ENCODE data around the gene PPP1R15A. TPM values are rescaled to one million over a fixed set of nuclear protein-coding genes. Genes with fewer than 3 reads are reported as not detected.
"Not testable (repeated sequence)": the region's sequence is repeated elsewhere in the genome, so short reads cannot be mapped to it uniquely, and the experiment has no call there.

Gene PPP1R15A
- total RNA-seq, 4 donors from 2014 or later: 135 to 191 (median 144) TPM

DNA sequence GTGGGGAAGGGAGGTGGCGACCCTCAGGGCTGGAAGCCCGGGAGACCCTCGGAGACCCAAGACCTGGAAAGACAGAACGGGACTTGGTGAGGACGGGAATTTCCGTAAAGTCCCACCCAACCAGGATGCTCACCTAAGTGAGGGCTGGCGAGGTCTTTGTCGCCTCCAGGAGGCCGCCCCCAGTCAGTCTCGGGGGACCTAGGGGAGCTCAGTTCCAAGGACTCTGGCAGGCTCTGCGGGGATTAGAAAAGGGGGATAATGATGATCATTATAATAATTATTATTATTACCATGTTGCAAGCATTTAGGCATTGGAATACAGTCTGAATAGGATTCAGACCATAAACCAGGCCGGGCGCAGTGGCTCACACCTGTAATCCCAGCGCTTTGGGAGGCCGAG, 26.8 kb upstream of the PPP1R15A start:
- Histone ChIP-seq H3K9me3 (no peaks in the 10 kb centered on the region), H3K27ac (no peak overlapping the region), H3K4me1 (no peaks in the 10 kb centered on the region), H3K4me3 (no peak overlapping the region), H3K27me3 (no peaks in the 10 kb centered on the region), H3K36me3 (peaks cover 18% of the 10 kb centered on the region)
- 97% methylated on average over 15 of the region's 15 CpGs for WGBS
- TF ChIP-seq POLR2A (IDR thresholded peaks at IDR 0.05) (no peak), POLR2AphosphoS5 (IDR thresholded peaks at IDR 0.05) (no peak), EP300 (IDR thresholded peaks at IDR 0.05) (no peak)
- TF ChIP-seq, protein P1, sequence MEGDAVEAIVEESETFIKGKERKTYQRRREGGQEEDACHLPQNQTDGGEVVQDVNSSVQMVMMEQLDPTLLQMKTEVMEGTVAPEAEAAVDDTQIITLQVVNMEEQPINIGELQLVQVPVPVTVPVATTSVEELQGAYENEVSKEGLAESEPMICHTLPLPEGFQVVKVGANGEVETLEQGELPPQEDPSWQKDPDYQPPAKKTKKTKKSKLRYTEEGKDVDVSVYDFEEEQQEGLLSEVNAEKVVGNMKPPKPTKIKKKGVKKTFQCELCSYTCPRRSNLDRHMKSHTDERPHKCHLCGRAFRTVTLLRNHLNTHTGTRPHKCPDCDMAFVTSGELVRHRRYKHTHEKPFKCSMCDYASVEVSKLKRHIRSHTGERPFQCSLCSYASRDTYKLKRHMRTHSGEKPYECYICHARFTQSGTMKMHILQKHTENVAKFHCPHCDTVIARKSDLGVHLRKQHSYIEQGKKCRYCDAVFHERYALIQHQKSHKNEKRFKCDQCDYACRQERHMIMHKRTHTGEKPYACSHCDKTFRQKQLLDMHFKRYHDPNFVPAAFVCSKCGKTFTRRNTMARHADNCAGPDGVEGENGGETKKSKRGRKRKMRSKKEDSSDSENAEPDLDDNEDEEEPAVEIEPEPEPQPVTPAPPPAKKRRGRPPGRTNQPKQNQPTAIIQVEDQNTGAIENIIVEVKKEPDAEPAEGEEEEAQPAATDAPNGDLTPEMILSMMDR (IDR thresholded peaks at IDR 0.05): no peak
- no peak for DNase-seq (ENCODE audit: low spot score in 2 of 2)

DNA sequence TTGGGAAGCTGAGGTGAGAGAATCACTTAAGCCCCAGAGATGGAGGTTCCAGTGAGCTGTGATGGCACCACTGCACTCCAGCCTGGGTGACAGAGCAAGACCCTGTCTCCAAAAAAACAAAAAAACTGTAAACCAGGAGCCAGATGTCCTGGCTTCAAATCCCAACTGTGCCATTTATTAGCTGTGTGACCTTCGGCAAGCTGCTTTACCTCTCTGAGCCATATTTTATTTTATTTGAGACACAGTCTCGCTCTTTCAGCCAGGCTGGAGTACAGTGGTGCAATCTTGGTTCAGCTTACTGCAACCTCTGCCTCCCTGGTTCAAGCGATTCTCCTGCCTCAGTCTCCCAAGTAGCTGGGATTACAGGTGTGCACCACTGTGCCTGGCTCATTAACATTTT, 25.6 kb upstream of the PPP1R15A start:
- peaks cover 18% of the 10 kb centered on the region for H3K36me3 ChIP-seq
- not testable (repeated sequence) for H3K4me1 ChIP-seq; H3K27ac ChIP-seq; DNase-seq (ENCODE audit: low spot score in 2 of 2); H3K27me3 ChIP-seq; H3K4me3 ChIP-seq; H3K9me3 ChIP-seq
- WGBS: 97% methylated on average over 3 of the region's 3 CpGs

DNA sequence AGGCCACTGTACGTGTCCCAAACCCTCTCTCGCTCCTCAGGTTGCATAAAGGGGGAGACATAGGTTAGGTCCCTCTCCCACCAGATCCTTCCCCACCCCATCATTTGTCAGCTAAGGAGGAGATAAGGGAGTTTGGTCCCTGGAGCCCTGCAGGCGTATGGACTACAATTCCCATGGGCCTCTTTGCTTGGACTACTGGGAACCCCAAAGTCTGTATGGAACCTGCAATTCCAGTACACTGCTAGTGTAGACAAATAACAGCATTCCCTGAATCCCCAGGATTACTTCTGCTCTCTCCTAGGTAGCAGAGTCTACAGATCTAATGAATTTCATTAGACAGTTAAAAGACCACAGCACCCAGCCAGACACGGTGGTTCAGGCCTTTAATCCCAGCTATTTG, 19.9 kb upstream of the PPP1R15A start:
- peaks cover 6% of the 10 kb centered on the region for H3K36me3 ChIP-seq
- no peaks in the 10 kb centered on the region for H3K27me3 ChIP-seq
- no peak overlapping the region for H3K4me3 ChIP-seq
- no peak for DNase-seq (ENCODE audit: low spot score in 2 of 2)
- 86% methylated on average over 3 of the region's 4 CpGs for WGBS
- H3K9me3 ChIP-seq: no peaks in the 10 kb centered on the region
- TF ChIP-seq POLR2AphosphoS5 (IDR thresholded peaks at IDR 0.05) (no peak), POLR2A (IDR thresholded peaks at IDR 0.05) (no peak), EP300 (IDR thresholded peaks at IDR 0.05) (no peak)
- TF ChIP-seq, protein P1 (IDR thresholded peaks at IDR 0.05): no peak
- no peak overlapping the region for H3K27ac ChIP-seq
- no peaks in the 10 kb centered on the region for H3K4me1 ChIP-seq

DNA sequence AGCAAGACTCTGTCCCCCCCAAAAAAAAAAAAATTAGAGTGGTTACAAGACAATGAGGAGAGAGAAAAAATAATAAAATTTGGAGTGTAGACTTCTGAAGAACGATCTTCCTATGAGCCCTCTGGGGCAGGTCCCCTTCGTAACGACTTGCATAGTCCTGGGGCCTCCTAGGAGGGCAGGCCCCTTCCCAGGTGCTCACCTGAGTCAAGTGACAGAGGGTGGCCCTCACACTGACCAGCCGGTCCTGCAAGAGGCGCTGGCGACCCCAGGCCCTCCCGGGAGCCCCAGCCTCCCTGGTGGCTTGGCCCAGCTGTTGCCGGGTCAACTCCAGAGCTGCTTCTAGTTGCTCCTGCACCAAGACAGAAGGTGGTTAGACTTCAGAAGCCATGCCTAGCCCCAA, 18.7 kb upstream of the PPP1R15A start:
- no peak overlapping the region for H3K4me3 ChIP-seq
- 90% methylated on average over 8 of the region's 8 CpGs for WGBS
- no peaks in the 10 kb centered on the region for H3K27me3 ChIP-seq
- TF ChIP-seq POLR2AphosphoS5 (IDR thresholded peaks at IDR 0.05) (no peak), POLR2A (IDR thresholded peaks at IDR 0.05) (no peak), EP300 (IDR thresholded peaks at IDR 0.05) (no peak)
- TF ChIP-seq, protein P1 (IDR thresholded peaks at IDR 0.05): no peak
- no peak for DNase-seq (ENCODE audit: low spot score in 2 of 2)
- H3K9me3 ChIP-seq: no peaks in the 10 kb centered on the region
- no peak overlapping the region for H3K27ac ChIP-seq
- no peaks in the 10 kb centered on the region for H3K36me3 ChIP-seq
- no peaks in the 10 kb centered on the region for H3K4me1 ChIP-seq

DNA sequence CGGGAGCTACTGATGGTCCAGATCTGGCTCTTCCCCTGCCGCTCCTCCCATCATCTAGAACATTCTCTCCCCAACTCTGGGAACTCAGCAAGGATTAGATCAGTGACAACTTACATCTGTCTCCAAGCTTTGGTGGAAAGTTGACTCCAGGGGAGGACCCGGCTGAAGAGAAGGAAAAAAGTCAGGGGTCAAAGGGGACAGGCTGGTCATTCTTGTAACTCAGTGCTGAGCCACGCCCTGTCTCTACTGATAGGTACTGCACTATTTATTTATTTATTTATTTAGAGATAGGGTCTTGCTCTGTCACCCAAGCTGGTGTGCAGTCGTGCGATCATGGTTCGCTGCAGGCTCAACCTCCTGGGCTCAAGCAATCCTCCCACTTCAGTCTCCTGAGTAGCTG, 18.1 kb upstream of the PPP1R15A start:
- Histone ChIP-seq H3K4me1 (no peaks in the 10 kb centered on the region), H3K4me3 (no peak overlapping the region), H3K9me3 (no peaks in the 10 kb centered on the region), H3K27me3 (no peaks in the 10 kb centered on the region), H3K27ac (no peak overlapping the region), H3K36me3 (no peaks in the 10 kb centered on the region)
- WGBS: 92% methylated on average over 7 of the region's 7 CpGs
- DNase-seq (ENCODE audit: low spot score in 2 of 2): no peak
- TF ChIP-seq, protein P1 (IDR thresholded peaks at IDR 0.05): no peak
- no peak for TF ChIP-seq POLR2A (IDR thresholded peaks at IDR 0.05)
- no peak for TF ChIP-seq EP300 (IDR thresholded peaks at IDR 0.05)
- TF ChIP-seq POLR2AphosphoS5 (IDR thresholded peaks at IDR 0.05): no peak

DNA sequence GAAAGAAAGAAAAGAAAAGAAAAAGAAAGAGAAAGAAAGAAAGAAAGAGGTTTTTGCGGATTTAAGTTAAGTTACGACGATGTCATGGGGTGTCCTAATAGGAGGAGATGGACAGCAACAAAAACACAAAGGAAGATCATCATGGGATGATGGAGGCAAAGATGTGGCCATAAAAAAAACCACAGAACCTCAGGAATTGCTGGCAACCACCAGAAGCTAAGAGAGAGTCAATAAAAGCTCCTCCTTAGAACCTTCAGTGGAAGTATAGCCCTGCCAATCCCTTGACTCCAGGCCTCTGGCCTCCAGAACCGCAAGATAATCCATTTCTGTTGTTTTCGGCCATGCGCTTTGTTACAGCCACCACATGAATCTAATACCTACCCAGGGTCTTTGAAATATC, 15.3 kb upstream of the PPP1R15A start:
- Histone ChIP-seq H3K4me3 (no peak overlapping the region), H3K27ac (no peak overlapping the region), H3K4me1 (no peaks in the 10 kb centered on the region), H3K27me3 (no peaks in the 10 kb centered on the region), H3K36me3 (peaks cover 12% of the 10 kb centered on the region), H3K9me3 (no peaks in the 10 kb centered on the region)
- no peak for DNase-seq (ENCODE audit: low spot score in 2 of 2)
- TF ChIP-seq POLR2A (IDR thresholded peaks at IDR 0.05) (no peak), EP300 (IDR thresholded peaks at IDR 0.05) (no peak), POLR2AphosphoS5 (IDR thresholded peaks at IDR 0.05) (no peak)
- TF ChIP-seq, protein P1 (IDR thresholded peaks at IDR 0.05): no peak
- WGBS: 96% methylated on average over 6 of the region's 6 CpGs

Measured in suprapubic skin (tissue), 4 donors.